Hepatocyte (in vitro differentiated cells): Measurements from ENCODE around the gene SEMA5A. TPM values are rescaled to one million over a fixed set of nuclear protein-coding genes. Genes with fewer than 3 reads are reported as not detected.

Experiments
- DNase-seq: peaks from one replicate; pipeline ENCODE4 v3.0.0-alpha.2; 2016; ENCODE audit warnings: low spot score
- H2AFZ ChIP-seq: fragments of 200-600 bp; sonication (generic); 2 replicates; pipeline ENCODE4 v1.6.0; 2016; ENCODE audit warnings: antibody characterized with exemption, mild to moderate bottlenecking
- H3K27ac ChIP-seq: fragments of 200-600 bp; sonication (generic); 2 replicates; pipeline ENCODE4 v1.5.1; 2016; ENCODE audit warnings: mild to moderate bottlenecking
- H3K27me3 ChIP-seq: fragments of 200-600 bp; sonication (generic); 2 replicates; pipeline ENCODE4 v1.6.1; 2016
- H3K36me3 ChIP-seq: fragments of 200-600 bp; sonication (generic); replicated peaks from 2 replicates; pipeline ENCODE4 v1.5.1; 2016; ENCODE audit warnings: low read depth; ENCODE audit not compliant: insufficient read depth
- H3K4me1 ChIP-seq: fragments of 200-600 bp; sonication (generic); 2 replicates; pipeline ENCODE4 v1.5.1; 2016; ENCODE audit warnings: mild to moderate bottlenecking, moderate library complexity; ENCODE audit not compliant: insufficient read depth
- H3K4me2 ChIP-seq: fragments of 200-600 bp; sonication (generic); 2 replicates; pipeline ENCODE4 v1.6.0; 2016
- H3K4me3 ChIP-seq: fragments of 200-600 bp; sonication (generic); 2 replicates; pipeline ENCODE4 v1.5.1; 2016; ENCODE audit warnings: mild to moderate bottlenecking
- H3K79me2 ChIP-seq: fragments of 200-600 bp; sonication (generic); 2 replicates; pipeline ENCODE4 v1.6.0; 2017; ENCODE audit warnings: mild to moderate bottlenecking
- H3K9me2 ChIP-seq: fragments of 200-600 bp; sonication (generic); replicated peaks from 2 replicates; pipeline ENCODE4 v1.6.0; 2017; ENCODE audit warnings: mild to moderate bottlenecking; ENCODE audit not compliant: insufficient read depth
- H3K9me3 ChIP-seq: fragments of 200-600 bp; sonication (generic); 2 replicates; pipeline ENCODE4 v1.5.1; 2016; ENCODE audit warnings: low read depth, mild to moderate bottlenecking
- H4K20me1 ChIP-seq: fragments of 200-600 bp; sonication (generic); 2 replicates; pipeline ENCODE4 v1.6.0; 2016; ENCODE audit warnings: mild to moderate bottlenecking; ENCODE audit not compliant: insufficient read depth, poor library complexity, severe bottlenecking
- EZH2 ChIP-seq: fragments of 200-600 bp; sonication (generic); IDR thresholded peaks from 2 replicates; pipeline ENCODE4 v1.6.1; 2016; ENCODE audit warnings: antibody characterized with exemption, mild to moderate bottlenecking, borderline replicate concordance
- EZH2phosphoT487 ChIP-seq: fragments of 200-600 bp; sonication (generic); IDR thresholded peaks from one replicate; pipeline ENCODE4 v1.6.1; 2018; ENCODE audit warnings: antibody characterized with exemption, mild to moderate bottlenecking, low read depth, moderate library complexity; ENCODE audit not compliant: unreplicated experiment, severe bottlenecking
- WGBS: methylation state at CpG from one replicate; pipeline ENCODE4 v1.1.6; 2016; ENCODE audit warnings: low lambda C conversion rate; ENCODE audit errors: missing lambda C conversion rate; 5-methylcytosine and 5-hydroxymethylcytosine counted together
- polyA plus RNA-seq: library from polyadenylated mRNA; unstranded; fragments of >200 nt; fragmentation: Nextera tagmentation; extraction: Ambion mirVana; gene quantifications from 2 replicates; pipeline ENCODE4 v1.2.1, GENCODE V29; 2016
- total RNA-seq: library from RNA; depleted of rRNA; stranded (reverse); fragments of >200 nt; gene quantifications from 2 replicates; pipeline ENCODE4 v1.2.3, GENCODE V29; 2014
- TF ChIP-seq, protein P1 (sequence below): fragments of 200-600 bp; sonication (generic); IDR thresholded peaks from 2 replicates; pipeline ENCODE4 v1.5.1; 2016; ENCODE audit warnings: antibody characterized with exemption, mild to moderate bottlenecking; ENCODE audit not compliant: poor library complexity

The SEMA5A gene
- total and polyA plus RNA-seq, 2 experiments from 2014 or later, result 10.7 to 21.7 TPM

- H3K4me2 ChIP-seq, result no peak overlapping the region
- no peak overlapping the region for H2AFZ ChIP-seq
- H3K9me3 ChIP-seq, result no peaks in the 10 kb centered on the region
- H4K20me1 ChIP-seq, result no peaks in the 10 kb centered on the region
- H3K27me3 ChIP-seq, result no peaks in the 10 kb centered on the region
- H3K9me2 ChIP-seq, result no peaks in the 10 kb centered on the region
- WGBS, result 88% methylated on average over 5 of the region's 5 CpGs
- no peaks in the 10 kb centered on the region for H3K36me3 ChIP-seq
- DNase-seq, result no peak
- H3K4me3 ChIP-seq, result no peak overlapping the region
- TF ChIP-seq EZH2, result no peak
- TF ChIP-seq EZH2phosphoT487, result no peak
- TF ChIP-seq, protein P1, sequence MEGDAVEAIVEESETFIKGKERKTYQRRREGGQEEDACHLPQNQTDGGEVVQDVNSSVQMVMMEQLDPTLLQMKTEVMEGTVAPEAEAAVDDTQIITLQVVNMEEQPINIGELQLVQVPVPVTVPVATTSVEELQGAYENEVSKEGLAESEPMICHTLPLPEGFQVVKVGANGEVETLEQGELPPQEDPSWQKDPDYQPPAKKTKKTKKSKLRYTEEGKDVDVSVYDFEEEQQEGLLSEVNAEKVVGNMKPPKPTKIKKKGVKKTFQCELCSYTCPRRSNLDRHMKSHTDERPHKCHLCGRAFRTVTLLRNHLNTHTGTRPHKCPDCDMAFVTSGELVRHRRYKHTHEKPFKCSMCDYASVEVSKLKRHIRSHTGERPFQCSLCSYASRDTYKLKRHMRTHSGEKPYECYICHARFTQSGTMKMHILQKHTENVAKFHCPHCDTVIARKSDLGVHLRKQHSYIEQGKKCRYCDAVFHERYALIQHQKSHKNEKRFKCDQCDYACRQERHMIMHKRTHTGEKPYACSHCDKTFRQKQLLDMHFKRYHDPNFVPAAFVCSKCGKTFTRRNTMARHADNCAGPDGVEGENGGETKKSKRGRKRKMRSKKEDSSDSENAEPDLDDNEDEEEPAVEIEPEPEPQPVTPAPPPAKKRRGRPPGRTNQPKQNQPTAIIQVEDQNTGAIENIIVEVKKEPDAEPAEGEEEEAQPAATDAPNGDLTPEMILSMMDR, result no peak
- no peaks in the 10 kb centered on the region for H3K79me2 ChIP-seq
- no peak overlapping the region for H3K27ac ChIP-seq
- peaks cover 7% of the 10 kb centered on the region for H3K4me1 ChIP-seq
Observed at GRCh38 chr5:9437741-9438240, 108.1 kb downstream of the SEMA5A start.

GRCh38 chr5:9431496-9432258, 114.2 kb downstream of the SEMA5A start:
- Histone ChIP-seq H3K27me3 (no peaks in the 10 kb centered on the region), H3K79me2 (no peaks in the 10 kb centered on the region), H3K9me2 (no peaks in the 10 kb centered on the region), H3K9me3 (no peaks in the 10 kb centered on the region), H3K36me3 (no peaks in the 10 kb centered on the region), H3K4me2 (peak overlapping the region; percentile 56), H2AFZ (peak overlapping the region; percentile 27), H3K4me3 (no peak overlapping the region), H4K20me1 (no peaks in the 10 kb centered on the region), H3K4me1 (peaks cover 21% of the 10 kb centered on the region), H3K27ac (peak overlapping the region; percentile 76)
- DNase-seq, result peak; percentile 21
- TF ChIP-seq EZH2 (no peak), EZH2phosphoT487 (no peak)
- TF ChIP-seq, protein P1, result no peak
- WGBS, result 29% methylated on average over 9 of the region's 9 CpGs

- Histone ChIP-seq H4K20me1 (no peaks in the 10 kb centered on the region), H3K4me2 (peak overlapping the region; percentile 56), H3K79me2 (peaks cover 3% of the 10 kb centered on the region), H3K27me3 (no peaks in the 10 kb centered on the region), H3K4me1 (peaks cover 21% of the 10 kb centered on the region), H3K9me2 (no peaks in the 10 kb centered on the region), H3K4me3 (no peak overlapping the region), H3K9me3 (no peaks in the 10 kb centered on the region), H3K27ac (peak overlapping the region; percentile 76), H3K36me3 (no peaks in the 10 kb centered on the region), H2AFZ (peak overlapping the region; percentile 27)
- TF ChIP-seq EZH2phosphoT487 (no peak), EZH2 (no peak)
- TF ChIP-seq, protein P1, result no peak
- no peak for DNase-seq
Observed at GRCh38 chr5:9431151-9431495, 114.8 kb downstream of the SEMA5A start.
